K562 (cell line): ENCODE measurements around the gene FBN3. TPM values are rescaled to one million over a fixed set of nuclear protein-coding genes. Genes with fewer than 3 reads are reported as not detected.

Experiments
- ATAC-seq: fragments of 200-7000 bp; cut with Tn5 transposase; 3 replicates; pipeline ENCODE4 v1.9.1; 2020; ENCODE audit warnings: moderate library complexity
- BruUV-seq: library from RNA; stranded (reverse); fragments of 400-500 nt; replicated peaks from 2 replicates; lab custom pipeline; 2021; lab: Mats Ljungman, UMichigan
- CTCF ChIA-PET: fragments of 300-600 bp; formaldehyde crosslinking; extraction: SDS; loops from one replicate; lab custom pipeline; 2021; ENCODE audit warnings: low intra/inter-chr PET ratio; lab: Yijun Ruan, JAX
- POLR2A ChIA-PET: fragments of 300-600, 350-650 bp; sonication (Branson Sonifier 250); formaldehyde crosslinking; extraction: SDS; loops from one replicate; lab custom pipeline; 2021; ENCODE audit warnings: antibody characterized with exemption, inconsistent platforms; lab: Yijun Ruan, JAX
- DNase-seq, 4 experiments: peaks; one replicate each; pipeline versions ENCODE4 v3.0.0 to v3.0.0-alpha.2; 2011 to 2018; ENCODE audit warnings: low spot score in 3 of 4, mixed read lengths in 3 of 4; ENCODE audit errors: extremely low read depth in 1 of 4
- FAIRE-seq: peaks from 2 replicates; lab custom pipeline; 2011; peaks lifted over from hg19 to GRCh38; lab: Jason Lieb, UNC
- H2AFZ ChIP-seq: 2 replicates; pipeline ENCODE4 v1.6.0; 2011; ENCODE audit warnings: low read depth, low read length, control low read depth, inconsistent platforms
- H3K27ac ChIP-seq: fragments of 200-600 bp; 3 replicates; pipeline ENCODE4 v1.8.0; 2011; ENCODE audit warnings: low read depth, mild to moderate bottlenecking, control low read depth, inconsistent platforms, low read length, moderate library complexity, mixed read lengths; ENCODE audit errors: extremely low read depth
- H3K27me3 ChIP-seq, 2 experiments: fragments of 300-600 bp in 1 of 2; 2 replicates in 1 of 2; 3 replicates in 1 of 2; pipeline versions ENCODE4 v1.6.0 to v1.8.0; 2011; ENCODE audit warnings: inconsistent platforms in 2 of 2, low read length in 2 of 2, mild to moderate bottlenecking in 1 of 2, mixed read lengths in 1 of 2, moderate library complexity in 1 of 2; ENCODE audit not compliant: control insufficient read depth in 2 of 2, insufficient read depth in 2 of 2
- H3K36me3 ChIP-seq: fragments of 300-600 bp; 3 replicates; pipeline ENCODE4 v1.8.0; 2011; ENCODE audit warnings: mild to moderate bottlenecking, low read length, inconsistent platforms; ENCODE audit not compliant: control insufficient read depth, insufficient read depth
- H3K4me1 ChIP-seq, 2 experiments: fragments of 200-600 bp in 1 of 2; replicated peaks in 1 of 2; 2 replicates in 1 of 2; 3 replicates in 1 of 2; pipeline versions ENCODE4 v1.5.1 to v1.8.0; 2011; ENCODE audit warnings: inconsistent platforms in 2 of 2, low read length in 2 of 2, mild to moderate bottlenecking in 1 of 2, mixed read lengths in 1 of 2, moderate library complexity in 1 of 2; ENCODE audit not compliant: control insufficient read depth in 2 of 2, insufficient read depth in 2 of 2
- H3K4me2 ChIP-seq: 2 replicates; pipeline ENCODE4 v1.6.1; 2011; ENCODE audit warnings: low read length, control low read depth, inconsistent platforms, mixed read lengths; ENCODE audit not compliant: insufficient read depth
- H3K4me3 ChIP-seq: fragments of 200-600 bp; sonication (generic), shearing (Covaris generic); 2 replicates; pipeline ENCODE4 v1.5.1; 2016; ENCODE audit warnings: control low read depth, inconsistent platforms
- H3K79me2 ChIP-seq: fragments of 200-600 bp; 3 replicates; pipeline ENCODE4 v1.8.0; 2011; ENCODE audit warnings: low read length, inconsistent platforms; ENCODE audit not compliant: control insufficient read depth, insufficient read depth
- H3K9ac ChIP-seq, 2 experiments: 2 replicates each; pipeline versions ENCODE4 v1.6.0 to v1.6.1; 2011; ENCODE audit warnings: low read depth in 2 of 2, low read length in 2 of 2, control low read depth in 1 of 2, inconsistent platforms in 1 of 2, mild to moderate bottlenecking in 1 of 2, mixed read lengths in 1 of 2; ENCODE audit not compliant: insufficient read depth in 1 of 2
- H3K9me1 ChIP-seq: one replicate; pipeline ENCODE4 v1.6.0; 2011; ENCODE audit warnings: inconsistent platforms, mild to moderate bottlenecking, low read length, moderate library complexity; ENCODE audit not compliant: control insufficient read depth, insufficient read depth
- H3K9me3 ChIP-seq: replicated peaks from 2 replicates; pipeline ENCODE4 v1.5.1; 2011; ENCODE audit warnings: low read depth, low read length, inconsistent platforms; ENCODE audit not compliant: control insufficient read depth, insufficient read depth
- H4K20me1 ChIP-seq: replicated peaks from 2 replicates; pipeline ENCODE4 v1.6.1; 2011; ENCODE audit warnings: low read length, inconsistent platforms, mixed read lengths; ENCODE audit not compliant: control insufficient read depth, insufficient read depth
- CC2D1A ChIP-seq: fragments of 450-650 bp; IDR thresholded peaks from 2 replicates; pipeline ENCODE4 v1.6.1; 2017; ENCODE audit warnings: mild to moderate bottlenecking
- EZH2 ChIP-seq: IDR thresholded peaks from 2 replicates; pipeline ENCODE4 v1.6.1; 2012; ENCODE audit warnings: low read depth, mild to moderate bottlenecking, inconsistent platforms, low read length, borderline replicate concordance
- FUS ChIP-seq: fragments of 200-400 bp; formaldehyde crosslinking; optimal IDR thresholded peaks from 2 replicates; pipeline ENCODE3; 2017; ENCODE audit warnings: low read depth, low read length
- KAT8 ChIP-seq: fragments of 450-650 bp; IDR thresholded peaks from 2 replicates; pipeline ENCODE4 v1.6.1; 2016; ENCODE audit warnings: low read depth, mild to moderate bottlenecking
- MCM3 ChIP-seq: fragments of 450-650 bp; IDR thresholded peaks from 2 replicates; pipeline ENCODE4 v1.6.1; 2016
- MTF1 ChIP-seq: fragments of 250-450 bp; sonication (Bioruptor Pico); IDR thresholded peaks from 2 replicates; pipeline ENCODE4 v1.9.0; 2021; ENCODE audit warnings: moderate library complexity, mild to moderate bottlenecking, inconsistent platforms, borderline replicate concordance
- SMC3 ChIP-seq: conservative IDR thresholded peaks from 2 replicates; pipeline ENCODE4 v1.6.1; 2011; ENCODE audit warnings: low read depth, low read length, improper control_type of control experiment; ENCODE audit not compliant: insufficient read depth
- SRF ChIP-seq, 2 experiments: fragments of 250-450, 450-650 bp in 1 of 2; sonication (Bioruptor Pico) in 1 of 2; sonication (generic) in 1 of 2; formaldehyde crosslinking; IDR thresholded peaks; 2 replicates each; pipeline versions ENCODE4 v1.5.0 to v1.5.1; 2020 to 2022; ENCODE audit warnings: mild to moderate bottlenecking in 1 of 2, missing genetic modification reagents in 1 of 2
- TGIF2 ChIP-seq: sonication (generic); formaldehyde crosslinking; IDR thresholded peaks from 2 replicates; pipeline ENCODE4 v1.8.1; 2022; ENCODE audit warnings: mild to moderate bottlenecking, missing genetic modification reagents, moderate library complexity
- ZC3H11A ChIP-seq: IDR thresholded peaks from 2 replicates; pipeline ENCODE4 v1.6.1; 2012; ENCODE audit warnings: low read depth, low read length, improper control_type of control experiment
- ZC3H4 ChIP-seq: sonication (generic); formaldehyde crosslinking; IDR thresholded peaks from 2 replicates; pipeline ENCODE4 v1.9.0; 2021; ENCODE audit warnings: missing genetic modification reagents, borderline replicate concordance
- WGBS: fragments of 100-300 bp; shearing (Covaris generic); methylation state at CpG from one replicate; pipeline ENCODE4 v1.1.6; 2016; ENCODE audit warnings: low coverage, mixed read lengths; ENCODE audit not compliant: insufficient coverage; ENCODE audit errors: missing lambda C conversion rate; 5-methylcytosine and 5-hydroxymethylcytosine counted together
- in situ Hi-C: fragments of 300-500 bp; cut with MboI; formaldehyde crosslinking; loops from 4 replicates; pipeline ENCODE4 v1.15.0; 2018; ENCODE audit warnings: inconsistent platforms, mixed read lengths
- intact Hi-C: fragments of 100-400 bp; cut with micrococcal nuclease; formaldehyde crosslinking; loops from 2 replicates; pipeline ENCODE4 v1.14.2; 2022
- polyA plus RNA-seq, 8 experiments: library from polyadenylated mRNA; depleted of rRNA in 4 of 8; stranded (reverse) in 5 of 8; unstranded in 3 of 8; fragments of >200 nt; fragmentation: Nextera tagmentation in 2 of 8; fragmentation: Illumina TruSeq in 1 of 8; extraction: Ambion mirVana in 2 of 8; extraction: Trizol in 1 of 8; gene quantifications; 2 replicates each; pipeline versions ENCODE4 v1.2.1 to v1.2.3, GENCODE V29; 2011 to 2014; ENCODE audit warnings: inconsistent platforms in 1 of 8, missing spikeins in 1 of 8
- total RNA-seq, 7 experiments: library from RNA; depleted of rRNA in 6 of 7; stranded (reverse); fragments of >200 nt in 6 of 7; fragmentation: Illumina TruSeq in 2 of 7; extraction: Trizol in 2 of 7; gene quantifications; 2 replicates each; pipeline versions ENCODE4 v1.2.1 to v1.2.3, GENCODE V29; 2011 to 2021; ENCODE audit warnings: low replicate concordance in 1 of 7
- TF ChIP-seq, protein P1 (sequence below), 2 experiments: fragments of 450-650 bp; IDR thresholded peaks; 2 replicates each; pipeline ENCODE4 v1.6.1; 2016; ENCODE audit warnings: mild to moderate bottlenecking in 2 of 2, borderline replicate concordance in 1 of 2, low read depth in 1 of 2, moderate library complexity in 1 of 2
- TF ChIP-seq, protein P2 (sequence below), 2 experiments: fragments of 250-450 bp in 1 of 2; fragments of 450-650 bp in 1 of 2; sonication (Bioruptor Pico) in 1 of 2; IDR thresholded peaks; 2 replicates each; pipeline versions ENCODE4 v1.6.1 to v1.8.0; 2016 to 2021; ENCODE audit warnings: mild to moderate bottlenecking in 2 of 2, moderate library complexity in 2 of 2, missing compliant biosample characterization in 1 of 2, missing genetic modification characterization in 1 of 2
- TF ChIP-seq, protein P3 (sequence below): fragments of 250-450 bp; sonication (Bioruptor Pico); IDR thresholded peaks from 2 replicates; pipeline ENCODE4 v1.4.0; 2020

Gene FBN3
- total and polyA plus RNA-seq, 9 of the 15 experiments (the other 6 are each of a cell fraction or from before 2014, with no cell fraction given): under 0.01 to 0.29 (median 0.01) TPM; not detected in 4

DNA sequence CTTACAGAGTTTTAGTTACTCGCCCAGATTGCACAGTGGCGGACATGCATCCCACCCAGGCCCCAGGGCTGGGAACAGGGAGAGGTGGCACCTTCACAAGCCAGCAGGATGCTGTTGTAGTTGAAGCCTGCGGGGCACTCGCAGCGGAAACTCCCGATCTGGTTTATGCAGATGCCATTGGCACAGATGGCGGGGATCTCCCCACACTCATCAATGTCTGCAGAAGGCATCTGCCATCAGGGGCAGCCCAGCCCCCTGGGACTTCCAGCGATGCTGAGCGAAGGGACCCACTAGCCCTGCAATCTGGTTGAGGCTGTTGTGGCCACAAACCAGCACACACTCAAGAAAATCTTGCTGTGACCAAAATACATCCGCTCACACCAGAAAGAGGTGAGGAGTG is 52.2 kb downstream of the FBN3 start:
- intact Hi-C loops: no loop called here
- Histone ChIP-seq H3K9ac (no peak overlapping the region), H2AFZ (no peak overlapping the region), H4K20me1 (no peaks in the 10 kb centered on the region), H3K9me3 (peaks cover 16% of the 10 kb centered on the region), H3K4me2 (no peak overlapping the region), H3K4me1 (no peaks in the 10 kb centered on the region), H3K27ac (no peak overlapping the region), H3K27me3 (peaks cover 0 to 25% of the 10 kb centered on the region in 2 experiments; a peak in 4 of 5 replicates), H3K79me2 (no peaks in the 10 kb centered on the region), H3K9me1 (no peaks in the 10 kb centered on the region), H3K36me3 (no peaks in the 10 kb centered on the region), H3K4me3 (no peak overlapping the region)
- BruUV-seq: no TSS peak
- no peak for DNase-seq
- 19% methylated on average over 7 of the region's 10 CpGs for WGBS
- in situ Hi-C loops: no loop called here
- ChIA-PET POLR2A (no interaction called here), CTCF (no interaction called here)
- no peak for ATAC-seq
- TF ChIP-seq FUS (no peak), MTF1 (CRISPR knock-in tag) (no peak), KAT8 (no peak), TGIF2 (no peak), ZC3H11A (no peak), CC2D1A (no peak), ZC3H4 (CRISPR knock-in tag) (no peak), SMC3 (no peak), EZH2 (no peak), SRF (CRISPR knock-in tag; IDR thresholded peaks at IDR 0.05) (no peak), MCM3 (no peak)
- TF ChIP-seq, protein P1, sequence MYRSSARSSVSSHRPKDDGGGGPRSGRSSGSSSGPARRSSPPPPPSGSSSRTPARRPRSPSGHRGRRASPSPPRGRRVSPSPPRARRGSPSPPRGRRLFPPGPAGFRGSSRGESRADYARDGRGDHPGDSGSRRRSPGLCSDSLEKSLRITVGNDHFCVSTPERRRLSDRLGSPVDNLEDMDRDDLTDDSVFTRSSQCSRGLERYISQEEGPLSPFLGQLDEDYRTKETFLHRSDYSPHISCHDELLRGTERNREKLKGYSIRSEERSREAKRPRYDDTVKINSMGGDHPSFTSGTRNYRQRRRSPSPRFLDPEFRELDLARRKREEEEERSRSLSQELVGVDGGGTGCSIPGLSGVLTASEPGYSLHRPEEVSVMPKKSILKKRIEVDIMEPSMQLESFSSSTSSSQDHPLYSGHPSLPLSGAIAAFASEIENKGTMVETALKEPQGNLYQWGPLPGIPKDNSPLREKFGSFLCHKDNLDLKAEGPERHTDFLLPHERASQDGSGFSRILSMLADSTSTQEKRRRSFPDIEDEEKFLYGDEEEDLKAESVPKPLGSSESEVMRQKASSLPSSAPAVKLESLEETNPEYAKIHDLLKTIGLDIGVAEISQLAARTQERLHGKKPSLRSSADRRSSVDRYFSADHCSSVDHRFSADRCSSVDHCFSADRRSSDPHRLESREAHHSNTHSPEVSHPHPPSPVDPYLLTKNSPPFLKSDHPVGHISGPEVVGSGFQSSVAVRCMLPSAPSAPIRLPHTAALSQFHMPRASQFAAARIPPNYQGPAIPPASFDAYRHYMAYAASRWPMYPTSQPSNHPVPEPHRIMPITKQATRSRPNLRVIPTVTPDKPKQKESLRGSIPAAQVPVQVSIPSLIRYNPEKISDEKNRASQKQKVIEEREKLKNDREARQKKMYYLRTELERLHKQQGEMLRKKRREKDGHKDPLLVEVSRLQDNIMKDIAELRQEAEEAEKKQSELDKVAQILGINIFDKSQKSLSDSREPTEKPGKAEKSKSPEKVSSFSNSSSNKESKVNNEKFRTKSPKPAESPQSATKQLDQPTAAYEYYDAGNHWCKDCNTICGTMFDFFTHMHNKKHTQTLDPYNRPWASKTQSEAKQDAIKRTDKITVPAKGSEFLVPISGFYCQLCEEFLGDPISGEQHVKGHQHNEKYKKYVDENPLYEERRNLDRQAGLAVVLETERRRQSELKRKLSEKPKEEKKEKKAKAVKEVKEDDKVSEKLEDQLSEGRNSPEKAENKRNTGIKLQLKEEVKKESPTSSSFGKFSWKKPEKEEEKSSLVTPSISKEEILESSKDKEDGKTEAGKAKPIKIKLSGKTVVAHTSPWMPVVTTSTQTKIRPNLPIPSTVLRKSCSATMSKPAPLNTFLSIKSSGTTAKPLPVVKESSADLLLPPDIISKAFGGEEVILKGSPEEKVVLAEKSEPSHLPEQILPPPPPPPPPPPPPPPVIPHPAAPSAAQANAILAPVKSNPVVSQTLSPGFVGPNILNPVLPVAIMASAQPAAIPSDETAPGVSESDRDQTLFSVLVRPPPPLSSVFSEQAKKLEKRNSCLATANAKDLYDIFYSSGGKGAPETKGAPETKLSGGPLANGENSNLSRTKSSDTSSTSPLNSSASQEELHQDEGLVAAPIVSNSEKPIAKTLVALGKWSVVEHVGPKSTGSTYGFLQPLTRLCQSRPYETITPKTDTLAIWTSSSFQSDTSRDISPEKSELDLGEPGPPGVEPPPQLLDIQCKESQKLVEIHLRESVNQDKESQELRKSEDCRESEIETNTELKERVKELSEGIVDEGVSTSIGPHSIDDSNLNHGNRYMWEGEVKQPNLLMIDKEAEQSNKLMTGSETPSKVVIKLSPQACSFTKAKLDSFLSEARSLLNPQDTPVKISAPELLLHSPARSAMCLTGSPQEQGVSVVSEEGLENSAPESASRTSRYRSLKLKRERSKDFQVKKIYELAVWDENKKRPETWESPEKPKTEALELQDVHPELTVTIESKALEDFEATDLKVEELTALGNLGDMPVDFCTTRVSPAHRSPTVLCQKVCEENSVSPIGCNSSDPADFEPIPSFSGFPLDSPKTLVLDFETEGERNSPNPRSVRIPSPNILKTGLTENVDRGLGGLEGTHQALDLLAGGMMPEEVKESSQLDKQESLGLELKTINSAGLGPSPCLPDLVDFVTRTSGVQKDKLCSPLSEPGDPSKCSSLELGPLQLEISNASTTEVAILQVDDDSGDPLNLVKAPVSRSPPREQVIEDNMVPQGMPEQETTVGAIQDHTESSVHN (IDR thresholded peaks at IDR 0.05; ENCODE audit: borderline replicate concordance in 1 of 2, low read depth in 1 of 2): no peak
- TF ChIP-seq, protein P2, sequence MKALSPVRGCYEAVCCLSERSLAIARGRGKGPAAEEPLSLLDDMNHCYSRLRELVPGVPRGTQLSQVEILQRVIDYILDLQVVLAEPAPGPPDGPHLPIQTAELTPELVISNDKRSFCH (CRISPR knock-in tag; IDR thresholded peaks at IDR 0.05): no peak
- TF ChIP-seq, protein P2 (tag; IDR thresholded peaks at IDR 0.05): no peak
- TF ChIP-seq, protein P3, sequence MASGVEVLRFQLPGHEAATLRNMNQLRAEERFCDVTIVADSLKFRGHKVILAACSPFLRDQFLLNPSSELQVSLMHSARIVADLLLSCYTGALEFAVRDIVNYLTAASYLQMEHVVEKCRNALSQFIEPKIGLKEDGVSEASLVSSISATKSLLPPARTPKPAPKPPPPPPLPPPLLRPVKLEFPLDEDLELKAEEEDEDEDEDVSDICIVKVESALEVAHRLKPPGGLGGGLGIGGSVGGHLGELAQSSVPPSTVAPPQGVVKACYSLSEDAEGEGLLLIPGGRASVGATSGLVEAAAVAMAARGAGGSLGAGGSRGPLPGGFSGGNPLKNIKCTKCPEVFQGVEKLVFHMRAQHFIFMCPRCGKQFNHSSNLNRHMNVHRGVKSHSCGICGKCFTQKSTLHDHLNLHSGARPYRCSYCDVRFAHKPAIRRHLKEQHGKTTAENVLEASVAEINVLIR (CRISPR knock-in tag): no peak
- no peak for FAIRE-seq
